ENCODE measurements around the gene ATP13A4. TPM values are rescaled to one million over a fixed set of nuclear protein-coding genes. Genes with fewer than 3 reads are reported as not detected.

The ATP13A4 gene
- total RNA-seq, 2 experiments from 2014 or later, result 0.44 to 2.5 TPM

DNA sequence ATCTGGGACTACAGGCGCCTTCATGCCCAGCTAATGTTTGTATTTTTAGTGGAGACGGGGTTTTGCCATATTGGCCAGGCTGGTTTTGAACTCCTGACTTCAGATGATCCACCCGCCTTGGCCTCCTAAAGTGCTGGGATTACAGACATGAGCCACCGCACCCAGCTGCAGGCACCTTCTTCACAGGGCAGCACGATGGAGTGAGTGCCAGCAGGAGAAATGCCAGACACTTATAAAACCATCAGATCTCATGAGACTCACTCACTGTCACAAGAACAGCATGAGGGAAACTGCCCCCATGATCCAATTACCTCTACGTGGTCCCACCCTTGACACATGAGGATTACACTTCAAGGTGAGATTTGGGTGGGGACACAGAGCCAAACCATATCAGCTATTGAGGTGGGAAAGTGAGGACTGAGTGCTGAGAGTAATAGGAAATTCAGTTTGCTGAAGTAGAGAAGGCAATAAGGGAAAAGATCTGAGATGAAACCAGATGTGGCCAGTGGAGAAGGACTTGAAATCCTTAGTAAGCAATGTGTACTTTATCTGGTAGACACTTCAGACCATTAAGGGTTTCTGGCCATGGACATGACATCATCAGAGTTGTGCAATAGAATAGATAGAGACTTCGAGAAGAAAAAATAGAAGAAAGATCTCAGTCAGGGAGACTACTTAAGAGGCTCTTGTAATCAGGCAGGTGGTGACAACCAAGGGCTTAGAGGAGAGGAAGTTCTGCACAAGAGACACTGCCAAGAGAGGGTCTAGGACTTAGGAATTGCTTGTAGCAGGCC, 158.0 kb downstream of the ATP13A4 start:
- no peak overlapping the region for H3K27ac ChIP-seq (ENCODE audit: low read depth, low read length, poor library complexity, severe bottlenecking)
- H4K20me1 ChIP-seq (ENCODE audit: insufficient read depth, low read length), result no peaks in the 10 kb centered on the region
- no peak overlapping the region for H2AFZ ChIP-seq (ENCODE audit: low read length)
- DNase-seq (ENCODE audit: low spot score), result no peak
- H3K36me3 ChIP-seq (ENCODE audit: insufficient read depth, low read length), result no peaks in the 10 kb centered on the region
- ChIA-PET POLR2A (no interaction called here), CTCF (ENCODE audit: unreplicated experiment) (no interaction called here)
- no peaks in the 10 kb centered on the region for H3K9me2 ChIP-seq (ENCODE audit: insufficient read depth, low read length)
- H3K79me2 ChIP-seq (ENCODE audit: insufficient read depth, low read depth, low read length), result no peaks in the 10 kb centered on the region
- H3K4me1 ChIP-seq (ENCODE audit: insufficient read depth, low read length, poor library complexity, severe bottlenecking), result no peaks in the 10 kb centered on the region
- no peak overlapping the region for H3K4me2 ChIP-seq (ENCODE audit: low read length)
- BruUV-seq (replicated peaks), result no TSS peak
- no peak overlapping the region for H3K4me3 ChIP-seq (ENCODE audit: low read depth, low read length, poor library complexity, severe bottlenecking)
- intact Hi-C loops (cut with micrococcal nuclease; ENCODE audit: unreplicated experiment), result no loop called here
- TF ChIP-seq CTCF (conservative IDR thresholded peaks at IDR 0.05; ENCODE audit: low read length), result no peak
- TF ChIP-seq EZH2phosphoT487 (IDR thresholded peaks at IDR 0.05; ENCODE audit: borderline replicate concordance, low read depth, low read length), result no peak
- H3K9me3 ChIP-seq (ENCODE audit: low read length), result no peaks in the 10 kb centered on the region

DNA sequence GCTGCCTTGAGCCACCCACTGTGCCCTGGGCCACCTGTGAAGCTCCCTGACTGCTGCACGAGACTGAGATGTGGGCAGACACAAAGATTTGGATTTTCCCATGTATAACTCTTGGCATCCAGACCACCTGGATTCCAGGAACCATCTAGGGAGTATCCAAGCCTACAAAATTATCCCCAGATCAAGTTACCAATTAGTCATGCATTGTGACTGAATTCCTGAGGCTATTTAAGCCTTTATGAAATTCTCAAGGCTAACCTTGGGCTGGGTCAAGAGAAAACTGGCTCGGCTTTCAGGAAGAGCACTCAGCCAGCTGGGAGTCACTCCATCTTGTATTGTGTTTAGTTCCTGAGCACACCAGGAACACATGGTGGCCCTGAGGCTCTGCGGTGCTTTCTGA, 162.8 kb downstream of the ATP13A4 start:
- CTCF ChIA-PET (ENCODE audit: unreplicated experiment), result no interaction called here
- DNase-seq (ENCODE audit: low spot score), result no peak
- H3K9me3 ChIP-seq (ENCODE audit: low read length), result no peaks in the 10 kb centered on the region
- no peaks in the 10 kb centered on the region for H3K36me3 ChIP-seq (ENCODE audit: insufficient read depth, low read length)
- H3K4me3 ChIP-seq (ENCODE audit: low read depth, low read length, poor library complexity, severe bottlenecking), result no peak overlapping the region
- TF ChIP-seq EZH2phosphoT487 (IDR thresholded peaks at IDR 0.05; ENCODE audit: borderline replicate concordance, low read depth, low read length) (no peak), CTCF (conservative IDR thresholded peaks at IDR 0.05; ENCODE audit: low read length) (no peak)
- POLR2A ChIA-PET, result no interaction called here
- no peak overlapping the region for H3K27ac ChIP-seq (ENCODE audit: low read depth, low read length, poor library complexity, severe bottlenecking)
- intact Hi-C loops (cut with micrococcal nuclease; ENCODE audit: unreplicated experiment), result no loop called here
- H3K9me2 ChIP-seq (ENCODE audit: insufficient read depth, low read length), result no peaks in the 10 kb centered on the region
- H2AFZ ChIP-seq (ENCODE audit: low read length), result no peak overlapping the region
- no peak overlapping the region for H3K4me2 ChIP-seq (ENCODE audit: low read length)
- H3K4me1 ChIP-seq (ENCODE audit: insufficient read depth, low read length, poor library complexity, severe bottlenecking), result no peaks in the 10 kb centered on the region
- no TSS peak for BruUV-seq (replicated peaks)
- H3K79me2 ChIP-seq (ENCODE audit: insufficient read depth, low read depth, low read length), result no peaks in the 10 kb centered on the region
- H4K20me1 ChIP-seq (ENCODE audit: insufficient read depth, low read length), result no peaks in the 10 kb centered on the region

DNA sequence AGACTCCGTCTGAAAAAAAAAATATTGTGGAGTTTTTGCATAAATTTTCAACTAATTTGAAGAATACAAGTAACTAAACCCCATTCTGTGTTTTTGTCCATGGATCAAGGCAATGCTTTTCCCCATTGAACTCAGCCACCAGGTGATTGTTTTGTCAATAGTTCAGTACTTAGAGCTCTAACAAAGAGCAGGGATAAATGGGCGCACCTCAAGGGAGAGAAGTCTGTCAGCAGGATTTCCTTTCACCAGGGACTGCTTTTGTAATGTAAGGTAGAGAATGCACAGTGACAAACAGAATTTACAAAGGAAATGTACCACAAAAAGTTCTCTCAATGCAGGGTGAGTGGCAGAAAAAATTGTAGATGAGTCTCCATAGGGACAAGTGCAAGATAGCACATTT, 165.4 kb downstream of the ATP13A4 start:
- H3K4me1 ChIP-seq (ENCODE audit: insufficient read depth, low read length, poor library complexity, severe bottlenecking), result no peaks in the 10 kb centered on the region
- no peaks in the 10 kb centered on the region for H4K20me1 ChIP-seq (ENCODE audit: insufficient read depth, low read length)
- H3K4me2 ChIP-seq (ENCODE audit: low read length), result no peak overlapping the region
- no TSS peak for BruUV-seq (replicated peaks)
- H3K9me2 ChIP-seq (ENCODE audit: insufficient read depth, low read length), result no peaks in the 10 kb centered on the region
- ChIA-PET CTCF (ENCODE audit: unreplicated experiment) (no interaction called here), POLR2A (interaction anchor here (0.9 kb wide), 1 partner anchor 8 kb away, joined by 3 read pairs; no protein-coding TSS in a partner anchor)
- no peak for DNase-seq (ENCODE audit: low spot score)
- no peak overlapping the region for H2AFZ ChIP-seq (ENCODE audit: low read length)
- no peak overlapping the region for H3K27ac ChIP-seq (ENCODE audit: low read depth, low read length, poor library complexity, severe bottlenecking)
- no peaks in the 10 kb centered on the region for H3K9me3 ChIP-seq (ENCODE audit: low read length)
- intact Hi-C loops (cut with micrococcal nuclease; ENCODE audit: unreplicated experiment), result no loop called here
- no peaks in the 10 kb centered on the region for H3K79me2 ChIP-seq (ENCODE audit: insufficient read depth, low read depth, low read length)
- H3K36me3 ChIP-seq (ENCODE audit: insufficient read depth, low read length), result no peaks in the 10 kb centered on the region
- H3K4me3 ChIP-seq (ENCODE audit: low read depth, low read length, poor library complexity, severe bottlenecking), result no peak overlapping the region
- TF ChIP-seq EZH2phosphoT487 (IDR thresholded peaks at IDR 0.05; ENCODE audit: borderline replicate concordance, low read depth, low read length), result no peak
- no peak for TF ChIP-seq CTCF (conservative IDR thresholded peaks at IDR 0.05; ENCODE audit: low read length)
